Stimulated activated CD8-positive, alpha-beta memory T cell treated with anti-CD3 and anti-CD28 coated beads, Interleukin-2, amount 100 ng/mL, for 48 hours (primary cell): ENCODE data around the gene LRRC45.
"Not testable (repeated sequence)": the region's sequence is repeated elsewhere in the genome, so short reads cannot be mapped to it uniquely, and the experiment has no call there.

ENCODE experiments used
- DNase-seq, 2 donors: peaks; one replicate each; pipeline ENCODE4 v3.0.0-alpha.2; 2020; ENCODE audit warnings: low read depth in 2 of 2

The LRRC45 gene

DNA sequence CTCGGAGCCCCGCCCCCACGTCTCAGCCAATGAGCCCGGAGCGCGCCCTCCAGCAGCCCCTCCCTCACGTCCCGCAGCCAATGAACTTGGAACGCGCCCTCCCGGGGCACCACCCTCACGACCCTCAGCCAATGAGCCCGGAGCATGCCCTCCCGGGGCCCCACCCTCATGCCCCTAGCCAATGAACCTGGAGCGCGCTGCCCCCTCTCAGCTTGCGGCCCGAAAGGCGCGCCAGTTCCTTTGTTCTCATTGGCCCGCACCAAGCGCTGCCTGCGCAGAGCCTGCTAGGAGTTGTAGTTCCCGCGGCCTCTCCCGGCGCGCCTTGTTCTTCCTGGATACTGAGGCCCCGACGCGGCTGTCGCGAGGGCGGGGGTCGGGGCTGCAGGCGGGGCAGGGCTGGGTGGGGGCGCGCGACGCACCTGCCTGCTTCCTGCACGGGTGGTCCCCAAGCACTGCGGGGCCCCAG lies at the start of gene LRRC45:
Gene LRRC45, plus strand, starts transcription at position 325 of the 466 bp plus-strand sequence. CDS start 339 bp downstream, outside the sequence.
- DNase-seq, result peak; percentile 99 to 100

DNA sequence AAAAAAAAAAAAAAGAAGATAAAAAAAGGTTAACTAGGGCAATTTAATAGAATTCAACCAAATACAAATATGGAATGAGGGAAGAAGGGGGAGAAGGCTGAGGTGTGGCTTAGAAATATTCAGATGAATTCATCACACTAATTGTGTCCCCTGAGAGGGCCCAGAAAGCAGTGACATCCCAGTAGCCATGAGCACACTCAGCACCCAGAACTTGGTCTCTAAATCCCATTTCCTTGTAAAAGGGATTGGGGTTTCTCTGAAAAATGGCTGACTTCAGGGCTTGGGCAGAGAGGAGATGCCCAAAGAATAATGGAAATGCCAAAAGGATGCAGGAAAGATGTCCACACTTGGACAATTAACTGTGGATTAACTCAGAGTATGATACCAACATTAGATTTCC lies 49.7 kb upstream of the LRRC45 start:
- no peak for DNase-seq

GRCh38 chr17:81976332-81977210 lies 46.5 kb upstream of the LRRC45 start:
- no peak for DNase-seq

DNA sequence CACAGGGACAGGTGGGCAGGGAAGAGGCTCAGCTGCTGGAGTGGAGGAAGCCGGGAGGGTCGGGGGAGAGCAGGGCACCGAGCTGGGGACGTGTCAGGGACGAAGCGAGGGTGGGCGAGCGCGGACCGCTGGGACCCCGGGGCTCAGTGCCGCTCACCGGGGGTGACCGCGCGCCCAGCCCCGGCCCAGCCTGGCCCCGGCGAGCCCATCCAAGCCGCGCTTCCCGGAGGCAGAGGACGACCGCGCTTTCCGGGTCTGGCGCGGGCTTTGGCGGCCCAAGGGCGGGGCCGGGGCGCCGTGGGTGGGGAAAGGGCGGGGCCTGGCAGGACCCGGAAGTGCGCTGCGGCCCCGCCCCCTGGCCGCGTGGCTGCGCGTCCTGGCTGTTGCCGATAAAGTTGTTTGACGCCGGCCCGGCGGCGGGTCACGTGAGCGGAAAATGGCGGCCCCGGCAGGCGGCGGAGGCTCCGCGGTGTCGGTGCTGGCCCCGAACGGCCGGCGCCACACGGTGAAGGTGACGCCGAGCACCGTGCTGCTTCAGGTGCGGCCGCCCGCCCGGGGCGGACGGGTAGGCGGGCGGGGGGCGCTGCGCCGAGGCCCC lies 45.8 kb upstream of the LRRC45 start, which contains the start of gene ASPSCR1:
Gene ASPSCR1, plus strand, starts transcription at position 419 of the 598 bp plus-strand sequence. Its CDS starts 18 bp downstream, at position 437.
- DNase-seq, result peak; percentile 86 to 91

DNA sequence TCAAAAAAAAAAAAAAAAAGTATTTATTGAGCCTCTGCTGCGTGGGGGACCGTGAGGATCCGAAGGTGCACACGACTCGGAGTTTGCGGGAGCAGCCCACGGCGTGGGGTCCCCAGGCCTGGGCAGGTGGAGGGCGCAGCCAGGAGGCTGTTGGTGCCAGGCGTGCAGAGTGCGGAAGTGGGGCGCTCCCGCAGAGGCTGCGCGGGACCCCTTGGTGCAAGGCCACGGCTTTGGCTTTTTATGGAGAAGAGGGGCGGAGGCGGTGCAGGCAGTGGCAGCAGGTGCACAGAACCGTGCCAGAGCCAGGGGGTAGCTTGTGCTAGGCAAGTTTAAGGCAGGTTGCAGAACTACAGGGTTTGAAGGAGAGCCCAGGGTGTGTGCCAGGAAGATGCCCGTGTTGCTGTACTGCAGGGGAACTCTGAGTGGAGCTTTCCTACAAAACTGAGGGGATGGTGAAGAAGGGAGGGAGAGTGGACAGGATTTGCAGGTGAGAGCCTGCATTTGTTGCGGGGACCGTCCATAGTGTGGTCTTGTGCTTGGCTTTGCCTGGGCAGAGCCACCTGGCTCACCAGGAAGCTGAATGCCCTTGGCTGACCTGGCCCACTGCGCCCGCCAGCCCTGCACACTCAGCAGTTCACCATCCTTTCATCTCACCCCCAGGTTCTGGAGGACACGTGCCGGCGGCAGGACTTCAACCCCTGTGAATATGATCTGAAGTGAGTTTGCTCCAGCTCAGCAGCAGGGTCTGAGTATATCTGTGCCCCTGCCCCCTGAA lies 44.4 kb upstream of the LRRC45 start:
- DNase-seq, result no peak

GRCh38 chr17:81980122-81980521 lies 43.0 kb upstream of the LRRC45 start:
- DNase-seq, result no peak

DNA sequence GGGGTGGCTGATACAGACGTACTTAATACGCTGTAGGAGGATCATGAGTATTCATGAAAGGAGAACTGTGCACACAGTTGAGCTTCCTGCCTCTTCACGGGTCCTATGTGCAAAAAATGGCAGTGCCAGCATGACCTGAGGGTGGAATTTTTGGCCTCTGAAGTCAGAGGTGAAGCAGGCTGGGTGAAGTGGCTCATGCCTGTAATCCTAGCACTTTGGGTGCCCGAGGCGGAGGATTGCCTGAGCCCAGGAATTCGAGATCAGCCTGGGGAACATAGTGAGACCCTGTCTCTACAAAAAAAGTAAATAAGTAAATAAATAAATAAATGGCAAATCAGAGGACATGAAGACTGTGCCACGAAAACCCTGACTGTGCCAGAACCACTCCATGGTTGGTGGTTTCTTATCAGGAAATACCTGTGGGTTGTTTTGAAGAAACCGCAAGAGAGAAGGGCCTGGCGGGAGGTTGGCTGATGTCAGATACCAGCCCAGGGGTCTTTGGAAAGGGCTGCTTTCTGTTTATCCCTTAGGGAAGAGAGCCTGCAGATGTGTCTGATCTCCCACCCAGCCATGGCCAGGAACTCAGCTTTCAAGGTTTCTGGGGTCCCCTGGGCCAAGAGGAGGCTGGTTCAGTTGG lies 42.3 kb upstream of the LRRC45 start:
- DNase-seq, result no peak

- not testable (repeated sequence) for DNase-seq
Measured at GRCh38 chr17:81981511-81981910, 41.6 kb upstream of the LRRC45 start.

- DNase-seq, result no peak
Measured at GRCh38 chr17:81983011-81983638, 40.0 kb upstream of the LRRC45 start.

DNA sequence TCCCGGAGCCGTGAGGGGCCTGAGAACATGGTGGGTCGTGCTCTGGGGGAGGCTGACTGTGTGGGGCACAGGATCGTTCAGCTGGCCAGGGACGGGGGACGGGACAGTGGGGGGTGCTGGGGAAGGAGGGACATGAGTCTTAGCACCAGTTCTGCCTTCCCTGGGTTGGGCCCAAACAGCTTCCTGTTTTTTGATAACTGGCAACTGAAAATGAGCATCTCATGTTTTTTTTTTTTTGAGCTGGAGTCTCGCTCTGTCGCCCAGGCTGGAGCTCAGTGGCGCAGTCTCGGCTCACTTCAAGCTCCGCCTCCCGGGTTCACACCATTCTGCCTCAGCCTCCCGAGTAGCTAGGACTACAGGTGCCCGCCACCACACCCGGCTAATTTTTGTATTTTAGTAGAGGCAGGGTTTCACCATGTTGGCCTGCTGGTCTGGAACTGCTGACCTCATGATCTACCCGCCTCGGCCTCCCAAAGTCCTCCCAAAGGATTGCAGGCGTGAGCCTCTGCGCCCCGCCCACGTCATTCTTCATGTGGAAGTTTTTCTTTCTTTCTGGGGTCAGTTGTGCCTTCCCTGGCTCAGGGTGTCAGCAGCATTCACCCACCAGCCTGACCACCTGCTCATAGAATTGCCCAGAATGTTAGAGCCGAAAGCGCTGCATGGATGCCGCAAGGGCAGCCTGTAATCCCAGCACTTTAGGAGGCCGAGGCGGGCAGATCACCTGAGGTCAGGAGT lies 39.3 kb upstream of the LRRC45 start:
- no peak for DNase-seq

DNA sequence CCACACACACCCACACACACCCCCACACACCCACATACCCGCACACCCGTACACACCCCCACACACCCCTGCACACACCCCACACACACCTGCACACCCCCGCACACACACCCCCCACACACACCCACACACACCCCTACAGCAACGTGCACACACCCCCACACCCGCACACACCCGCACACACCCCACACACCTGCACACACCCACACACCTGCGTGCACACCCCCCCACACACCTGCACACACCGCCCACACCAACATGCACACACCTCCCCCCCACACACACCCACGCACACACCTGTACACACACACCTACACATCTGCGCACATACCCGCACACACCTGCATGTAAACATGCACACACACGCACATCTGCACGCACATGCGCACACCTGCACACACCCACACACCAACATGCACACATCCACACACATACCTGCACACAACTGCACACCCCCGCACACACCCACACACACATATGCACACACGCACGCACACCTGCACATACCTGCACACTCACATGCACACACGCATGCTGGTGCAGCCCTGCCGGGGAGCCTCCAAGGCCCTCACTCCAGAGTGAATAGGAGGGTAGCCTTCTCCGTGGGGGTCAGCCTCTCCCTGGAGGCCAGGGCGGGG lies 38.2 kb upstream of the LRRC45 start:
- no peak for DNase-seq

- no peak for DNase-seq
Measured at GRCh38 chr17:81986606-81987005, 36.5 kb upstream of the LRRC45 start.

GRCh38 chr17:81987161-81987770 lies 35.8 kb upstream of the LRRC45 start:
- DNase-seq, result no peak

- no peak for DNase-seq
Measured at GRCh38 chr17:81990836-81991683, 32.0 kb upstream of the LRRC45 start.

DNA sequence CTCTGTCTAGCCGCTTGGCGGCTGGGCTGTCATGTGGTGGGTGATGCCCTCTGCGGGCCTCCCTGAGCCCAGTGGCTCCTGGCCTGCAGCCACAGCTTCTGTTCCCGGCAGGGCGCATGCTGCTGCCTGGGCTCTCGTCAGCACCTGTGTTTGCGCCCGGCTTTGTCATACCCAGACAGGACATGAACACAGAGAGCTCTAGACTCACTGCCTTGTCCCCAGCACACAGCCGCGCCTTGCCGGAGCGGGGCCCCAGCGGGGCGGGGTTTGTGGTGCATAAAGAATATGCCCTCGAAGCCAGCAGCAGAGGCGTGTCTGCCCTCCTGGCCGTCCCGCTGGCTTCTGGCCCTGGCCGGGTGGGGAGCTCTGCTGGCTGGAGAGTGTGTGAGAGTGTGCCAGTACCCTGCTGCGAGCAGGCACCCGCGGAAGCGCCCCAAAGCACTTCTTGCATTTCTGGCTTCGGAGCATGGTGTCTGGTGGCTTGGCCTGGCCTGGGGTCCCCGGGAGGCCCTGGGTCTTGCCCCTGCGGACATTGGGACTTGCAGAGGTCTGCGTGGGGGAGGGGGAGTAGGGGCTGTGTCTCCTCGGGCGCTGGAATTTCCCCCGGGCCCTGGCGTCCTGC lies 31.3 kb upstream of the LRRC45 start:
- DNase-seq, result no peak

DNA sequence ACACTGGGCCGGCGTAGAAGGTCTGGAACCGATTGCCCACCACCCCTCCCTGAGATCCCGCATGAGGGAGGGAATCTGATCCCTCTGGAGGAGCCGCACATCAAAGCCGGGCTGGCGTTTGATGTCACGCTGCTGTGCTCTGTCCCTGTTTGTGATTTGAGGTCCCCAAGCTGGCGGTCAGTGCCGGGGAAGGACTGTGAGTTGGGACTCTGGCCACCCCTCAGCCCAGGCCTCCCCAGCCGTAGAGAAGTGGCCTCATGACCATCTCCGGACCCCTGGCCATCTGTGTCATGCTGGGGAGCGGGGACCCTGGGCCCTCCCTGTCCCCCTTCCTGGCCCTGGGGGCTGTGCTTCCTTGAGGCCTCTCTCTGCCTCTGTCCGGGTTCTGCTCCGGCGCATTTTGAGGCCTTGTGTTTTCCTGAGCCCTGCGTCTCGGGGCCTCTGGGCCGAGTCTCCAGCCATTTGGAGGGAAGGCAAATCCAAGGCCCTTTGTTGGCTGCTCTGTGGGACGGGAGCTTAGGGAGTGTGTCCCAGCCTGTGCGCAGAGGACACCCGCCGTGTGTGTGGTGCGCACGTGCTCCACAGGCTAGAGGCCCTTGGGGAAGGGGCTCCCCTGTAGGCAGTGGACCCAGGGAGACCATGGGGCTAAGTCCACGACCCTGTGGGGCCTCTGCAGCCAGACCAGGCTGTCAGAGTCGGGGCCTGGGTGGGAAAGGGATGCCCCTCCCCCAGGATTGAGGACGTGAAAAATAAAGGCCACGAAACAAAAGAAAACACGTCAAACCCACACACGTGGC lies 30.6 kb upstream of the LRRC45 start:
- DNase-seq, result no peak
